ENCODE results near the gene RBMS3. TPM values are rescaled to one million over a fixed set of nuclear protein-coding genes. Genes with fewer than 3 reads are reported as not detected.

The RBMS3 gene
- polyA plus RNA-seq, 4 donors, result 13.9 to 15.7 (median 14.1) TPM

DNA sequence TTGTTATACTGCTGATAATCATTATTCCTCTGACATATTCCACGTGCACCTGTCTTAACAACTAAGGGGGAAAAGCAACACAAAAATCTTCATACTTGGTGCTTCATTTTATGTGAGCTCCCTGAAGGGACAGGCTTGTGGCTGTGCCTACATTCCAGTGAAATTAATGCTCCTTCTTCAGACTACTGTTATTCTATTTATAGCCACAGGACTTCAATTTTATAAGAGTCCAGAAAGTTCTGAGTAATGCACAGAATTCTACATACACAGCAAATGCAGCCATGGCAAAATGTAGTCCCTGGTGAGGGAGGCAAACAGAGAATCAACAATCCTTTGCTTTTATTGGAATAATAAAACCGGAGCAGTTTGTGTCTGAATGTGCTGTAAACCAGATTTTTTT is 417.1 kb downstream of the RBMS3 start:
- no peak for DNase-seq (ENCODE audit: low read depth in 4 of 4, low spot score in 2 of 4)

DNA sequence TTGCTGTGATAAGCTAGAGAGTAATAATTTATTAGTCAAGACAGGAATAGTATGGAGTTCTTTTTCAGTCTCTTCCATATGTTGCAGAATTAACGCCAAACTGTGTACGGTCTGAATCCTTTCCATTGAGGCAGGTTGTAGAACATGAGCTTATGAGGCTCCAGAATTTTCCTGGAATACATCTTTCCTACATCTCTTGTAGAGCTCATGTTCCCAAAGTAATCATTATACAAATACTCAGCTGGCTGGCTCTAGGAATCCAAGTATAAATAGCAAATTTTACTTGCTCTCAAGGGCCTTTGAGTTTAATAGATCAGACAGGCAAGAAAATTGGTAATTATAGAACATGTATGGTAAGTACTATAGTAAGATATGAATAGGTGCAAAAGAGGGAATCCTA is 419.4 kb downstream of the RBMS3 start:
- no peak for DNase-seq (ENCODE audit: low read depth in 4 of 4, low spot score in 2 of 4)

DNA sequence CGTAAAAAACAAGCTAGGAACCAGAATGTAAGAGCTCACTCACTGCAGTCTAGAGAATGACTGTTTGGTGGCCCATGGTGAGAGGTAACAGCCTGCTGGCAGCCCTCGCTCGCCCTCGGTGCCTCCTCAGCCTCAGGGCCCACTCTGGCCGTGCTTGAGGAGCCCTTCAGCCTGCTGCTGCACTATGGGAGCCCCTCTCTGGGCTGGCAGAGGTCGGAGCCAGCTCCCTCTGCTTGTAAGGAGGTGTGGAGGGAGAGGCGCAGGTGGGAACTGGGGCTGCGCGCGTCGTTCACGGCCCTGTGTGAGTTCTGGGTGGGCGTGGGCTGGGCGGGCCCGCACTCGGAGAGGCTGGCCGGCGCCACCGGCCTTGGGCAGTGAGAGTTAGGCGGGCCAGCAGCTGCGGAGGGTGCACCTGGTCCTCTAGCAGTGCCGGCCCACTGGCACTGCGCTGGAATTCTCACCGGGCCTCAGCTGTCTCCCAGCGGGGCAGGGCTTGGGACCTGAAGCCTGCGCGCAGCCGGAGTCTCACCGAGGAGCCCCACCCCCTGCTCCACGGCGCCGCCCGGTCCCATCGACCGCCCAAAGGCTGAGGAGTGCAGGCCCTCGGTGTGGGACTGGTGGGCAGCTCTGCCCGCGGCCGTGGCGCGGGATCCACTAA is 420.6 kb downstream of the RBMS3 start:
- DNase-seq (ENCODE audit: low read depth in 4 of 4, low spot score in 2 of 4), result no peak

DNA sequence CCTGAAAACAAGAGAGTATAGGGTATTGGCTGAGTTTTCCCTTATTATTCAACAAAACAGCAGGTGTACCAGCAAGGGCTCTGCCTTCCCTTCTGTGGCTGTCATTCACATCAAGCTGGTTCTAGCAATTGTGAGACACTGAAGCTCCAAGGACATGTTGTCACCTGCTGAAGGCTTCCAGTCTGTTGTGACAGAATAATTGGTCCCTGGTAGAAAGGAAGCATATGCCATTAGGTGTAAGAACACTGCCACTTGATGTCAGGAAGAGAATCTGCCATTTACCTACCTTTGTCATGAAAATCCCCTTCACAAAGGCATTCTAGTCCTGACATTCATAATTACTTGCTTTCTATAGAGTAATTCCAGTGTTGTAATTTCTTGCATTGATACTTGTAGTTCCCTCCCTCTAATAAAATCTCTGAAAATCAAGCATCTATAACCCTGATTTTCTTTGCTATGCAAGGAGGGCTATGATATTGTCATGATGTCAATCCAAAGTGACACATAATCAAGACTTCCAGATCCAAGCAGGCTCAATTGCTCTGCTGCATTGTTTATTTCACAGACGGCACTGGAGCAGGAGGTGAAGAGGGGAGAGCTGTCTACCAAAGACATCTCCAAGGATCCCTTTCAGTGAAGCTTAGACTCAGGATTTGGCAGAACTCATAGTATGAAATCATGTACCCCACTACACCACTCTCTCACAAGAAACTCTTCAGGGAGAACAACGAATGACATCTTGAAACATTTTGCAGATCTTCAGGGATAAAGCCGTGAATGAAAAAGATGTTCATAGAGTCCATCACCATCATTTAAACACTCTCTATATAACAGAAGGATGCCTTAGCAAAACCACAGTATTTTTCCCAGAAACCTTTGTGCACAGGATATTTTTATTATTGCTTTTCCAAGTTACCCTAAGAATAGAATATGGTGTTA is 425.3 kb downstream of the RBMS3 start:
- no peak for DNase-seq (ENCODE audit: low read depth in 4 of 4, low spot score in 2 of 4)

DNA sequence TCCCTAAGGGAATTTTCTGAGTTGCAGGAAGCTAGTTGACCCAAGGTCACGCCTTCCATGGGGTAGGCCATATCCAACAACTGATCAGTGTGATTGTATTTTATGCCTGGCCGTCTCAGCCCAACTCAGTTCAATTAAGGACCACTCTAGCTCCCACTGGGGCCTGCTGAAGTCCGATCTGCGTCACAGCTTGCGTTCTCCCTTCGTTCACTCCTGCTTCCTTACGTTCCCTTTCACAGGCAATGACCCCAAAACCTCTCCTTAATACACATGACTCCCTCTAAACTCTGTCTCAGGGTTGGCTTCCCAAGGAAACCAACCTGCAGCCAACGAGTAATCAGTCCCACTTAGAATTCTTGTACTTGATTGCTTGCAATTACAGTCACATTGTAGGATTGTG is 428.0 kb downstream of the RBMS3 start:
- no peak for DNase-seq (ENCODE audit: low read depth in 4 of 4, low spot score in 2 of 4)

DNA sequence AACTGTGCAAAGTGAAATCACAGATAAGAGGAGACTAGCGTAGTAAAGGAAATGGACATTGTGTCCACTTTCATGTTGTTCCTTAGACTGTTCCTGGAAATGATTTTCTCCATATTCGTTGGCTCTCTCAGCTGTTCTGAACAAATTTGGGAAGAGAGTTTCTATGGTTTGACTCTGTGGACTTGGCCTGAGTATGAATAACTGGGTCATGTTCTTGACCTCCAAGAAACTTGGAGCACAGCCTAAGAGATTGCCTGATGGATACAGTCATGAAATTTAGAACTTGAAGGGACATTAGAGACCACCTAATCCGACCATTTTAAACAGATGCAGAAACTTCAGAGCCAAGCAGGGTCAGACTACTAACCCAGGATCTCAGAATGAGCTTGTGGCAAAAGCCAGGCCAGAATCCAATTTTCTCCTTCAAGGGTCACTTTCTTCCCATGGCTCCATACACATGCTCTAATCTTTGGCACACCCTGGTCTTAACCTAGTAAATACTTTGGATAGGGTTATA is 430.4 kb downstream of the RBMS3 start:
- no peak for DNase-seq (ENCODE audit: low read depth in 4 of 4, low spot score in 2 of 4)

DNA sequence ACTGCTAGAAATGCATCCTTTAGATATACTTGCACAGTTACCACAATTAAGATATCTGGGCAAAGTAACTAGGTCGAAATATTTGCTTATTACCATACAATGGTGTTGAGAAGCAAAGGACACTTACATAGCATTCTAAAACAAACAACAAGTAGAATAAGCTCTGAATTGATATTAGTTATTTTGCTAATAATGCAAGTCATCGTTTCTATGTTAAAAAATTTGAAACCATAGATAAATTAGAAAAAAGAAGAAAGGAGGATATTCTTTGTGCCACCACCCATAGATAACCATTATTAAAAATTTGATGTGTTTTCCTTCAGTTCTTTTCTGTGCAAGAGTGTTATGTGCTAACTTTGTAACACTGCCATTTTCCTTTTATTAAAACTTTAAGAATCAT is 435.3 kb downstream of the RBMS3 start:
- DNase-seq (ENCODE audit: low read depth in 4 of 4, low spot score in 2 of 4), result no peak

DNA sequence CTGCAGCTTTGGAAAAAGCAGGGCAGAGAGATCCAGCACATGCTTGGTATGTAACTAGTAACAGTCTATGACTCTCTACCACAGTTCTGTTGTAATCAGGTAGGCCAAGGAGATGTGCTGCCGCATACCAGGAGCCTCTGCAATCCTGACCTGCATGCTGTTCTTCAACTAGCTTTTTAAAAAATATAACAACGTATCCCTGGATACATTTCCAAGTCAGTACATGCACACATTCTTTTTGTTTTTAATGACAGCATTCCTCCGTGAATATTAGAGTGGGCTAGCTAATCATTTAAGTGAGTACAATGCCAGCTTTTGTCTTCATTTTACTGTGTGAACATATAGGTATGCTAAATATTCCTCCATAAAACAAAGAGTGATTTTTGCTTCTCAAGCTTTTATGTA is 437.8 kb downstream of the RBMS3 start:
- DNase-seq (ENCODE audit: low read depth in 4 of 4, low spot score in 2 of 4), result no peak

DNA sequence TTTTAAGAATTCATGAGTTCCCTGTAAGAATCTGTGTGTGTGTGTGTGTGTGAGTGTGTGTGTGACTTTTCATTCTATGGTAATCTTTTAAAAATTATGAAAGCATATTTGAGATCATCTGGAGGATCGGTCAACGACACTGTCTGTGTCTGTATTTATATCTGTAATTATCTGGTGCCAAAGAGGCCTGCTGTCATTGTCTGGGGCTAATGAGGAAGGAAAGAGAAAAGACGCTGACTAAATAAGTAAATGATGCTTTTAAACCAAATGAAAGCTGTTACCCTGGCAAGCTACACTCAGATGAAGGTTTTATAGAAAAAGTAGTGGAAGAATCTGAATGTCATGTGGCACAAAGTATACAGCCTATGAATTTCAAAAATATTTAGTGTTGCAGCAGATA is 439.8 kb downstream of the RBMS3 start:
- DNase-seq (ENCODE audit: low read depth in 4 of 4, low spot score in 2 of 4), result no peak

DNA sequence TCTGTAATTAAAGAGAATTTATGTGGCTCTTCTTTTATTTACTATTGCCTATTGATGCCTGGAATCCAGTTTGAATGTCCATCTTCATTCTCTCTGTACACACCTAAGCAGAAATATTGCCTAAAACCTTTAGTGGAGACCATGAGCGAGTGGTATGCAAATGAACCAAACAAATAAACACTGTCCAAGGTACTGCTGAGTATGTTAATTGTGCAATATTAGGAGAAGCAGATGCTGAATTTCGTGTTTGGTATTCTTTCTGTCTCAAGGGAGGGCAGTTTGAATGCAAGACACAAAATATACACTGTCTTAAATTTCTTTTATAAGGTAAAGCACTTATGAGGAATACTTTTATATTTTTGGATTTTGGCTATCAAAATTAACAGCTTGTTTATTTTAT is 440.9 kb downstream of the RBMS3 start:
- no peak for DNase-seq (ENCODE audit: low read depth in 4 of 4, low spot score in 2 of 4)

DNA sequence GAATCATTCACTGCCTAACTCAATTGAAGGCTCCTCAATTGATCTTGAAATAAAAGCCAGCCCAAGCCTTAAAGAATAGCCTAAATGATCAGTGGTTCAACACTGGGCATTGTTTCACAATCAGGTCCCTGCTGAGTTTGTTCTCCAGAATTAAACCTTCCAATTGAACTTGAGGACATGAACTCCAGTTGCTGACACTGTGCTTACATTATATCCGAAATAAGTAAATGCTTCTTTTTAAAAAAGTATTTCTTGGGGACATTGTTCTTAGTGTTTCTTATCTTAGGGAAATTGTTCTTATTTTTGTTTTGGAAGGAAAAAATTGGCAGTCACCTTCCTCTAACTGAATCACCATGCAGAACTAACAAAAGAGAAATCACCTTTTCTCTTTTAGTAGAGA is 450.2 kb downstream of the RBMS3 start:
- no peak for DNase-seq (ENCODE audit: low read depth in 4 of 4, low spot score in 2 of 4)

DNA sequence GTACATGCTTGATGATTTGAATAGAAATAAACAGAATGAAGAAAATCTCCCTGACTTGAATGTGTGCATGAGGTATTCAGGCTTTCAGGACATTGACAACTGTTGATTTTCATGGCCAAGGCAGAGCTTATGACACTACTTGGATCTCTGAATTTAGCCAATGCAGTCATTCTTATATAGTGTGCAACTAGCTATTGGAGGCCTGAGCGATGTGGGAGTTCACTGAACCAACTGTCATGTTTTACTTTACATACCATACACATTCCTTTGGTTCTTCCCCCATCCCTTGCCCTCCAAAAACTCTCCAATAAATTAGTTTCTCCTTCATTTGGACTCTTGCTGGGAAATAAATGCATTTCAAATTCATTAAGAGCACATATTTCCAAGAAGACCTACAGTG is 460.4 kb downstream of the RBMS3 start:
- no peak for DNase-seq (ENCODE audit: low read depth in 4 of 4, low spot score in 2 of 4)

DNA sequence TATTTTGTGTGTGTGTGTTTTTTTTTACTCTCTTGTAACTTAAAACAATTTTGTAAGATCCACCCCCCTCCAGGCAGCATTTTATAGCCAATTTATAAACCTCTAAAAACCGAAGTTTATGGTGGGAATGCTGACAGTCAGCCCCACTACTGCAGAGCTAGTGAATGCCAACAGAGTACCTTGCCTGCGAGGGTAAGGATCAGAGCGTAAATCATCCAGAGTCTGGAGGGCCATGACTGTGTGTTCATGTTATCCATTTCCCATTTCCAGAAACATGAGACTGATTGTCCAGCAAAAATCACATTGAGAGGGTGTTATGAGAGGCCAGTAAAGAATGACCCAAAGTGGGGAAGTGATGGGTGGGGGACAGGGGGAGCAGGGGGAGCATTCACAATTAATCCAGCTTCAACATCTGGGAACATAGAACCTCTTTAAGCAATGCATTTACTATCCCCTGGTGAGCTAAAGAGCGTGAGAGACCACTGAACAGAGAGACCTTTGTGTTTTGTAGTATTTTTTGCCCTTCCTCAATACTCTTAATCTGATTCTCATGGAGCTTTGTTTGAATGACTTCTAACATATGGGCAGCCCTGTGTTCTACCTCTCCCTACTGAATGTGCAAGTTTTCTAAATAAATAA is 464.5 kb downstream of the RBMS3 start:
- no peak for DNase-seq (ENCODE audit: low read depth in 4 of 4, low spot score in 2 of 4)

DNA sequence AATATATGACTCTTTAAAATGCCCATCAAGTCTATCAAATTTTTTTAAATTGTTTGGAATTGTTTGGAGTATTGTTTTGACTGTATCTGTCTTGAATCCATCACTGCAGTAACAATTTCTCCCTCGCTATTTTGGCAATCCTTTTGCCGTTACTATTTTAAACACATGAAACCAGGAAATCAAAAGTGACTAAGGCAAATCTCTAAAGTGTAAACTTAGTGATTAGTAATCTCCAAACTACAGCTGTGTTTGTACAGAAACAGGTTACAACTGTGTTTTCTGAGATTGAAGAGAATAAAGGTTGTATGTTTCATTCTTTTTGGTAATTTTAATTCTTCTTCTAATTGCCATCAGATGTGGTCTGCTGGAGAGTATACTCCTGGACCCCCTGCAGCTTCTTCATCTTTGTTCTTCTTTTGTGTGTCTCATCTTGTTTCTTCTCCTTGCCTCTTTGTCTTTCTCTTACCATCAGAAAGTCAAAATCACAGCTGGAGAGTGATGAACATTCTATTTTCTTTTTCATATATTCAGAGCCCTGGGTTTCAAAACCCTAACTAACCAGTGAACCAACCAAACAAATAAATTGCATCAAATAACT is 465.4 kb downstream of the RBMS3 start:
- DNase-seq (ENCODE audit: low read depth in 4 of 4, low spot score in 2 of 4), result no peak

DNA sequence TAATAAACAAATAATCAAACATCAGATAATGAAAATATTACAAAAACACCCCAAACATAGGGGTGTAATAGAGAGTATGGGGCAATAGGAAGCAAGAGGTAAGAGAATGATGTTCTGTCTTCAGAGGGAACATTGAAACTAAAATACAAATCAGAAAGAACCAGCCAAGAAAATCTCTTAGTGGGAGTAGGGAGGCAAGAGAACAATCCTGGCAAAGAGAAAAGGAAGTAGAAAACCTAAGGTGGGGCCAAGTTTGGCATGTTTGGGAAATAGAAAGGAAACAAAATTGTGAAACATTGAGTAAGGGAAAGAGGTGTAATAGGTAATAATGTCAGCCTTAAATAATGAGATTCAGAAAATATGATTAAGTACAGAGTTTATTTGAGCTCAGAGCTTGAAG is 467.1 kb downstream of the RBMS3 start:
- no peak for DNase-seq (ENCODE audit: low read depth in 4 of 4, low spot score in 2 of 4)

DNA sequence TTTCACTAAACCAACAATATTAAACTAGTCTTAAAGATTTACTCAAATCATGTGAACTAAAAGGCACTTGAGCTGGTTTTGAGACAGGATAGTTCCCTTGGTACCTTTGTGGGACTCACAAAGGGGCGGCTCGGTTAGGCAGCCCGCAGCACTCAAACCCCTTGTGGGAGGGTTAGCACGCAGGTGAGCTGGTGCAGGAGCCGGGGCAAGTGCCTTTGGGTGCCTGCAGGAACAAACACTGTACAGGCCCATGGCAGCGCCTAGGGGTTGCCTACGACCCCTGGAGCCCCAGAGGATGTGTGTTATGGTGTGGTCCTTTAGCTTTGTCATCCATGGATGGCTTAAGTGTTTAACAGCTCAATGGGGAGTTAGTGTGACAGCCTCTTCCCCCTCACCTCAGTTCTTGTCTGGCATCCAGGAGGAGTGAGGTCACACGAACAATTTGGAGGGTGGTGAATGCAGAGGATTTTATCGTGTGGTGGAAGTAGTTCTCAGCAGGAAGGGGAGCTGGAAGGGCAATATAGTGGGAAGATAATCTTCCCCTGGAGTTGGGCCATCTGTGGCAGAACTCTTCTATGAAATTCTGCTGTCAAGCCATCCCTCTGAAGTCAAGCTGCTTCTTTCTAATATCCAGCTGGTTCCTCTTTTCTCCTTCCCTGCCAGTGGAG is 470.9 kb downstream of the RBMS3 start:
- no peak for DNase-seq (ENCODE audit: low read depth in 4 of 4, low spot score in 2 of 4)

DNA sequence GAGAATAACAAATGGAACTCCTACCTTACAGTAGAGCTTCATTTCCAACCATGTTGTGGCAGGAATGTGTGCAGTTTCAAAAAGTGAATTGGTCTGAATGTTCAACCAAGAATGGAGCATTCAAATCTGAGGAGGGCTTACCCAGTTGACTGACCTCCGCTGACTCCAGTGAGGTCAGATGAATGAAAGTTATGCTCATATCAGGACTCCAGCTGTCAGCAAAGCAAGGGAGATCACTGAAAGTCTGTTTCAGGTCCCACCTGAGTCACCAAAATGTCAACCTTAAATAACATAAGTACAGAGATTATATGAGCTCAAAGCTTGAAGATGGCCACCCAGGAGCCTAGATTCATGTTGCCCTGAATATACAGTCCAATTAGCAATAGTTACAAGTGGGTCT is 473.5 kb downstream of the RBMS3 start:
- DNase-seq (ENCODE audit: low read depth in 4 of 4, low spot score in 2 of 4), result no peak

DNA sequence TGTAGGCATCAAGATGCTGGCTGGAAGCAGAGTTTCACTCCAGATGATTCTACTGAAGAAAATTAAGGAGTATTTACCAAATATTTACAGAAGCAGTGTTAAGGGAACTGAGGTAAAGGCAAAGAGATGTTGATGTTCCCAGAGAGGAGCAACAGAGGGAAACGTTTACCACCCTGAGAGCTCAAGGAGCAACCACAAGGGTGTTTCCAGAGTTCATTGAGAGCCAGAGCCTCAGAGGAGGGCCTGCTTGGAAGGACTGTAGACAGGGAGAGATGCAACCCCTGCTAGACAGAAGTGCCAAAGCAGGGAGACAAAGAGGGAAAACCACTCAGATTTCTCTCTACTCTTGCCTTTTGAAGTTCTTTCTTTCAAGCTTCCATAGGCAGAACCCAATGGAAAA is 474.5 kb downstream of the RBMS3 start:
- no peak for DNase-seq (ENCODE audit: low read depth in 4 of 4, low spot score in 2 of 4)

DNA sequence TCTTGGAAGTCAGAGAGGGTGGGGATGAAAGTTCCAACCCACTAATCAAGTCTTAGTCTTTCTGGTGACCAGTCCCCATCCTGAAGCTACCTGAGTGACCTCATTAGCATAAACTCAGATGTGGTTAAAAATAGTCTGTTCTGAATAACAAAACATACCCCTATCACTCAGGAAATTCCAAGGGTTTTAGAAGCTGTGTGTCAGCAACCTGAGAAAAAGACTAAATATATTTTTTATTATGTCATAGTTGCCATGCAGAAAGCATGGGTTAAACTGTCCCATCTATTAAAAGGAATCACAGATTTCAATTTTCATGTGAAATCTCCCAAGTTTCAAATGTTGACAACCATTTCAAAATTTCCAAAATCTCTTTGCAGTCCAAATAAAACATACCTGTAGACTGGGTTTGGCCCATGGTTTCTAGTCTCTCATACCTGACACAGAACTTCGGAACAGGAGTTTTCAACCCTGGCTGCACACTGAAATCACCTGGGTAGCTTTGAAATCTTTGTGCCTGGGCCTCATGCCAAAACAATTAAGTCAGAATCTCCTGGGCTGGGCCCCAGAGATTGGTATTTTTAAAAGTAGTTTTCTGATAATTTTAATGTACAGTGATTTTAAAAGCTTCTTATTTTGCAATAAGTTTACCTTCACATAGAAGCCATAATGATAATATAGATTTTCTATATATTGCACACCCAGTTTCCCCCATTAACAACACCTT is 476.3 kb downstream of the RBMS3 start:
- DNase-seq (ENCODE audit: low read depth in 4 of 4, low spot score in 2 of 4), result no peak

DNA sequence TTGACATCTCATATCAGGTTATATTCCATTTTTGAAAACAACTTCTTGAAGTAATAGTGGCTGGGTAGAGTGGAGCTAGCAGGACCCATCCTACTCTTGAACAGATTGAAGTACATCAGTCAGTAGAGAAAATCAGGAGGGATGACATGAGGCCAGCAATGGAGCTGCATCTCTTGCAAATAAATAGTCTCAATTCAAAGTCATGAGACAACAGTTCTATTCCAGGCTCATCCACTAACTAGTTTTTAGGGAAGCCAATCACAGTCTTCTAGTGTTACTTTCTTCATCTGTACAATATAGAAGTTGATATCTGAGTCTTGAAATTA is 477.2 kb downstream of the RBMS3 start:
- DNase-seq (ENCODE audit: low read depth in 4 of 4, low spot score in 2 of 4), result no peak

Measured in left renal cortex interstitium (tissue), 4 donors.